ENCODE data around the gene CYRIA. TPM values are rescaled to one million over a fixed set of nuclear protein-coding genes. Genes with fewer than 3 reads are reported as not detected.

Gene CYRIA
- polyA plus RNA-seq, 1 donor (not counting 4 experiments of a cell fraction or from before 2014, with no cell fraction given): 0.79 TPM

- no peak for DNase-seq (ENCODE audit: low read depth, low spot score)
- no peaks in the 10 kb centered on the region for H3K9me3 ChIP-seq (ENCODE audit: control insufficient read depth, low read depth, low read length)
- H3K9ac ChIP-seq (ENCODE audit: control insufficient read depth, extremely low read depth, insufficient read depth, low read length): no peak overlapping the region
- no peaks in the 10 kb centered on the region for H4K20me1 ChIP-seq (ENCODE audit: control insufficient read depth, extremely low read depth, insufficient read depth, low read length)
- H3K79me2 ChIP-seq (ENCODE audit: control insufficient read depth, insufficient read depth, low read length): no peaks in the 10 kb centered on the region
- H3K27ac ChIP-seq (ENCODE audit: control insufficient read depth, insufficient read depth, low read length): no peak overlapping the region
- FAIRE-seq: no peak
- no peak overlapping the region for H2AFZ ChIP-seq (ENCODE audit: control insufficient read depth, low read length)
- TF ChIP-seq CTCF (optimal IDR thresholded peaks at IDR 0.05 in 1 of 3, IDR thresholded peaks at IDR 0.05 in 1 of 3, conservative IDR thresholded peaks at IDR 0.05 in 1 of 3; ENCODE audit: extremely low read depth in 1 of 3, insufficient read depth in 2 of 3, low read length in 3 of 3): no peak
- TF ChIP-seq EZH2 (IDR thresholded peaks at IDR 0.05; ENCODE audit: low read length): no peak
- no peak overlapping the region for H3K4me2 ChIP-seq (ENCODE audit: control insufficient read depth, extremely low read depth, insufficient read depth, low read depth, low read length)
- no peaks in the 10 kb centered on the region for H3K4me1 ChIP-seq (ENCODE audit: control insufficient read depth, extremely low read depth, insufficient read depth, low read length)
- H3K9me1 ChIP-seq (ENCODE audit: control insufficient read depth, extremely low read depth, insufficient read depth, low read length): no peaks in the 10 kb centered on the region
- H3K36me3 ChIP-seq (ENCODE audit: control insufficient read depth in 2 of 2, extremely low read depth in 1 of 2, insufficient read depth in 2 of 2, low read length in 2 of 2): no peaks in the 10 kb centered on the region
- dilution Hi-C loops (cut with MboI; ENCODE audit: extremely low pct_ligation_motif_present, low sequenced_read_pairs): loop anchor here (5.0 kb wide), 1 partner anchor 99 kb away; no protein-coding TSS in a partner anchor
- H3K4me3 ChIP-seq (ENCODE audit: control insufficient read depth in 2 of 3, extremely low read depth in 1 of 3, insufficient read depth in 2 of 3, low read depth in 1 of 3, low read length in 3 of 3): no peak overlapping the region
- no peaks in the 10 kb centered on the region for H3K27me3 ChIP-seq (ENCODE audit: control insufficient read depth, extremely low read depth, insufficient read depth, low read length)
Observed at GRCh38 chr2:16643099-16643498, 22.5 kb downstream of the CYRIA start.

- FAIRE-seq (no peak), DNase-seq (ENCODE audit: low read depth, low spot score) (no peak)
- Histone ChIP-seq H3K9me1 (ENCODE audit: control insufficient read depth, extremely low read depth, insufficient read depth, low read length) (no peaks in the 10 kb centered on the region), H3K9ac (ENCODE audit: control insufficient read depth, extremely low read depth, insufficient read depth, low read length) (no peak overlapping the region), H4K20me1 (ENCODE audit: control insufficient read depth, extremely low read depth, insufficient read depth, low read length) (no peaks in the 10 kb centered on the region), H3K27me3 (ENCODE audit: control insufficient read depth, extremely low read depth, insufficient read depth, low read length) (no peaks in the 10 kb centered on the region), H3K36me3 (ENCODE audit: control insufficient read depth in 2 of 2, extremely low read depth in 1 of 2, insufficient read depth in 2 of 2, low read length in 2 of 2) (no peaks in the 10 kb centered on the region), H3K4me3 (ENCODE audit: control insufficient read depth in 2 of 3, extremely low read depth in 1 of 3, insufficient read depth in 2 of 3, low read depth in 1 of 3, low read length in 3 of 3) (no peak overlapping the region), H2AFZ (ENCODE audit: control insufficient read depth, low read length) (no peak overlapping the region), H3K79me2 (ENCODE audit: control insufficient read depth, insufficient read depth, low read length) (no peaks in the 10 kb centered on the region), H3K4me1 (ENCODE audit: control insufficient read depth, extremely low read depth, insufficient read depth, low read length) (no peaks in the 10 kb centered on the region), H3K4me2 (ENCODE audit: control insufficient read depth, extremely low read depth, insufficient read depth, low read depth, low read length) (no peak overlapping the region), H3K9me3 (ENCODE audit: control insufficient read depth, low read depth, low read length) (no peaks in the 10 kb centered on the region), H3K27ac (ENCODE audit: control insufficient read depth, insufficient read depth, low read length) (no peak overlapping the region)
- TF ChIP-seq CTCF (optimal IDR thresholded peaks at IDR 0.05 in 1 of 3, IDR thresholded peaks at IDR 0.05 in 1 of 3, conservative IDR thresholded peaks at IDR 0.05 in 1 of 3; ENCODE audit: extremely low read depth in 1 of 3, insufficient read depth in 2 of 3, low read length in 3 of 3): no peak
- no peak for TF ChIP-seq EZH2 (IDR thresholded peaks at IDR 0.05; ENCODE audit: low read length)
- dilution Hi-C loops (cut with MboI; ENCODE audit: extremely low pct_ligation_motif_present, low sequenced_read_pairs): loop anchor here (5.0 kb wide), 1 partner anchor 100 kb away; no protein-coding TSS in a partner anchor
Observed at GRCh38 chr2:16642088-16642487, 23.5 kb downstream of the CYRIA start.
